ENCODE measurements around the gene NEDD4L.

Gene NEDD4L

DNA sequence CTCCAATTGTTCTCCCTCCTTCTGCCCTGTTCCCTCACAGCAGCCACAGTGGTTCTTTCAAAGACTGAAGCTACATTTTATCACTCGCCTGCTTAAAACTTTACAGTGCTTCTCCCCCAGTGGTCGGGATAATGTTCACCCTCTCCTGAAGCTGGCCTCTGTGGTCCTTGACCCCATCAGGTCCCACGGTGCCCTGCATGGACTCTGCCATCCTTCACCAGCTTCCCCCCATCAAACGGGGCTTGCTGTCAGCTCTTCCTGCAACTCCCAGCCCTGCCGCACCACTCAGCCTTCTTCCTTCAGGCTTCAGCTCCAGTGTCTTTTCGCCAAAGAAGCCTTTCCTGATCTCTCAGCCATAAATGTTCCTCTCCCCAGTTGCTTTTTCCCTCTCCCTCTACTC is 118.1 kb downstream of the NEDD4L start:
- no peak for TF ChIP-seq EZH2phosphoT487 (conservative IDR thresholded peaks at IDR 0.05; ENCODE audit: low read length)
- TF ChIP-seq, protein P1, sequence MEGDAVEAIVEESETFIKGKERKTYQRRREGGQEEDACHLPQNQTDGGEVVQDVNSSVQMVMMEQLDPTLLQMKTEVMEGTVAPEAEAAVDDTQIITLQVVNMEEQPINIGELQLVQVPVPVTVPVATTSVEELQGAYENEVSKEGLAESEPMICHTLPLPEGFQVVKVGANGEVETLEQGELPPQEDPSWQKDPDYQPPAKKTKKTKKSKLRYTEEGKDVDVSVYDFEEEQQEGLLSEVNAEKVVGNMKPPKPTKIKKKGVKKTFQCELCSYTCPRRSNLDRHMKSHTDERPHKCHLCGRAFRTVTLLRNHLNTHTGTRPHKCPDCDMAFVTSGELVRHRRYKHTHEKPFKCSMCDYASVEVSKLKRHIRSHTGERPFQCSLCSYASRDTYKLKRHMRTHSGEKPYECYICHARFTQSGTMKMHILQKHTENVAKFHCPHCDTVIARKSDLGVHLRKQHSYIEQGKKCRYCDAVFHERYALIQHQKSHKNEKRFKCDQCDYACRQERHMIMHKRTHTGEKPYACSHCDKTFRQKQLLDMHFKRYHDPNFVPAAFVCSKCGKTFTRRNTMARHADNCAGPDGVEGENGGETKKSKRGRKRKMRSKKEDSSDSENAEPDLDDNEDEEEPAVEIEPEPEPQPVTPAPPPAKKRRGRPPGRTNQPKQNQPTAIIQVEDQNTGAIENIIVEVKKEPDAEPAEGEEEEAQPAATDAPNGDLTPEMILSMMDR (IDR thresholded peaks at IDR 0.05; ENCODE audit: insufficient read depth, low read length, poor library complexity, severe bottlenecking), result no peak
- no peaks in the 10 kb centered on the region for H3K79me2 ChIP-seq (ENCODE audit: insufficient read depth, low read length)
- no peak overlapping the region for H3K4me2 ChIP-seq (ENCODE audit: low read depth, low read length, poor library complexity, severe bottlenecking)
- no peaks in the 10 kb centered on the region for H4K20me1 ChIP-seq (ENCODE audit: low read depth, low read length)
- H3K36me3 ChIP-seq (ENCODE audit: low read length), result no peaks in the 10 kb centered on the region
- H3K4me3 ChIP-seq (ENCODE audit: insufficient read depth, low read length, poor library complexity, severe bottlenecking), result no peak overlapping the region
- no peaks in the 10 kb centered on the region for H3K9me2 ChIP-seq (replicated peaks; ENCODE audit: insufficient read depth, low read length)
- H3K9ac ChIP-seq (ENCODE audit: low read length), result no peak overlapping the region
- no peak overlapping the region for H2AFZ ChIP-seq (ENCODE audit: low read depth, low read length, severe bottlenecking)
- no peak overlapping the region for H3K27ac ChIP-seq (ENCODE audit: low read depth, low read length)
- 0 out of 2 replicates have a peak, but pooled peaks cover 2% of the 10 kb centered on the region for H3K27me3 ChIP-seq (ENCODE audit: low read length)
- H3K9me3 ChIP-seq (ENCODE audit: insufficient read depth, low read length), result no peaks in the 10 kb centered on the region
- no peaks in the 10 kb centered on the region for H3F3A ChIP-seq (ENCODE audit: insufficient read depth)

GRCh38 chr18:58163004-58163590 is 119.1 kb downstream of the NEDD4L start:
- Histone ChIP-seq H3F3A (ENCODE audit: insufficient read depth) (no peaks in the 10 kb centered on the region), H3K9me2 (replicated peaks; ENCODE audit: insufficient read depth, low read length) (no peaks in the 10 kb centered on the region), H3K9ac (ENCODE audit: low read length) (no peak overlapping the region), H3K4me2 (ENCODE audit: low read depth, low read length, poor library complexity, severe bottlenecking) (no peak overlapping the region), H2AFZ (ENCODE audit: low read depth, low read length, severe bottlenecking) (no peak overlapping the region), H3K27me3 (ENCODE audit: low read length) (0 out of 2 replicates have a peak, but pooled peaks cover 2% of the 10 kb centered on the region), H3K9me3 (ENCODE audit: insufficient read depth, low read length) (no peaks in the 10 kb centered on the region), H3K4me3 (ENCODE audit: insufficient read depth, low read length, poor library complexity, severe bottlenecking) (no peak overlapping the region), H3K79me2 (ENCODE audit: insufficient read depth, low read length) (no peaks in the 10 kb centered on the region), H3K36me3 (ENCODE audit: low read length) (no peaks in the 10 kb centered on the region), H4K20me1 (ENCODE audit: low read depth, low read length) (no peaks in the 10 kb centered on the region), H3K27ac (ENCODE audit: low read depth, low read length) (no peak overlapping the region)
- TF ChIP-seq, protein P1 (IDR thresholded peaks at IDR 0.05; ENCODE audit: insufficient read depth, low read length, poor library complexity, severe bottlenecking), result no peak
- no peak for TF ChIP-seq EZH2phosphoT487 (conservative IDR thresholded peaks at IDR 0.05; ENCODE audit: low read length)

DNA sequence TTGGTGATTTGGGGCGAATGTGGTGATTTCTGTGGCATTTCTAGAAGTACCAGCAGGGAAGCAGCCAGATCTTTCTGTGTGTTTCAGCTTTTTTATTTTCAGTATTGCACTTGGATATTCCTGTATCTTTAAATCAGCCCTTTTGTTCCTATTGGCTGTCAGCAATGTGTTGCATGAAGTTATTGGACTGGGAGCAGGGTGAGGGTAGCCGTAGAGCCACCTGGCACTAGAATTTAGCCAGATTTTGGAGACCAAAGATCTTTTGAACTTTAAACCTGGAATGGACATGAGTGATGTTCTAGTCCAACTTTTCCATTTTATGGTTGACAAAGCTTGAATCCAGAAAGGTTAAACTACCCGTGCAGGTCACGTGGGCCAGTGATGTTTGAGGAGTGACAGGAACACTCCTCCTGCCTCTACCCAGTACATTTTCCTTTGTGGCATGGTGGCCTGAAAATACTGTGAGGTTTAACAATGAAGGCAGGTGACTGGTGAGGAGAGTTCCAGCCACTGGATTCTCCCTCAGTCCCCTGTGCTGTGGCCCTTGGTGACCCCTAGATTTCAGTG is 122.3 kb downstream of the NEDD4L start:
- Histone ChIP-seq H3K9ac (ENCODE audit: low read length) (no peak overlapping the region), H3K9me3 (ENCODE audit: insufficient read depth, low read length) (no peaks in the 10 kb centered on the region), H3F3A (ENCODE audit: insufficient read depth) (no peaks in the 10 kb centered on the region), H3K27me3 (ENCODE audit: low read length) (0 out of 2 replicates have a peak, but pooled peaks cover 2% of the 10 kb centered on the region), H3K79me2 (ENCODE audit: insufficient read depth, low read length) (no peaks in the 10 kb centered on the region), H3K4me3 (ENCODE audit: insufficient read depth, low read length, poor library complexity, severe bottlenecking) (no peak overlapping the region), H3K36me3 (ENCODE audit: low read length) (no peaks in the 10 kb centered on the region), H3K27ac (ENCODE audit: low read depth, low read length) (no peak overlapping the region), H4K20me1 (ENCODE audit: low read depth, low read length) (no peaks in the 10 kb centered on the region), H2AFZ (ENCODE audit: low read depth, low read length, severe bottlenecking) (no peak overlapping the region), H3K9me2 (replicated peaks; ENCODE audit: insufficient read depth, low read length) (no peaks in the 10 kb centered on the region), H3K4me2 (ENCODE audit: low read depth, low read length, poor library complexity, severe bottlenecking) (no peak overlapping the region)
- no peak for TF ChIP-seq EZH2phosphoT487 (conservative IDR thresholded peaks at IDR 0.05; ENCODE audit: low read length)
- TF ChIP-seq, protein P1 (IDR thresholded peaks at IDR 0.05; ENCODE audit: insufficient read depth, low read length, poor library complexity, severe bottlenecking), result no peak
